K562 (cell line): ENCODE results near the gene TREM2. TPM values are rescaled to one million over a fixed set of nuclear protein-coding genes. Genes with fewer than 3 reads are reported as not detected.

Experiments
- ATAC-seq: fragments of 200-7000 bp; cut with Tn5 transposase; 3 replicates; pipeline ENCODE4 v1.9.1; 2020; ENCODE audit warnings: moderate library complexity
- BruUV-seq: library from RNA; stranded (reverse); fragments of 400-500 nt; replicated peaks from 2 replicates; lab custom pipeline; 2021; lab: Mats Ljungman, UMichigan
- CTCF ChIA-PET: fragments of 300-600 bp; formaldehyde crosslinking; extraction: SDS; loops from one replicate; lab custom pipeline; 2021; ENCODE audit warnings: low intra/inter-chr PET ratio; lab: Yijun Ruan, JAX
- POLR2A ChIA-PET: fragments of 300-600, 350-650 bp; sonication (Branson Sonifier 250); formaldehyde crosslinking; extraction: SDS; loops from one replicate; lab custom pipeline; 2021; ENCODE audit warnings: antibody characterized with exemption, inconsistent platforms; lab: Yijun Ruan, JAX
- DNase-seq, 4 experiments: peaks; one replicate each; pipeline versions ENCODE4 v3.0.0 to v3.0.0-alpha.2; 2011 to 2018; ENCODE audit warnings: low spot score in 3 of 4, mixed read lengths in 3 of 4; ENCODE audit errors: extremely low read depth in 1 of 4
- FAIRE-seq: peaks from 2 replicates; lab custom pipeline; 2011; peaks lifted over from hg19 to GRCh38; lab: Jason Lieb, UNC
- H2AFZ ChIP-seq: 2 replicates; pipeline ENCODE4 v1.6.0; 2011; ENCODE audit warnings: low read depth, low read length, control low read depth, inconsistent platforms
- H3K27ac ChIP-seq: fragments of 200-600 bp; 3 replicates; pipeline ENCODE4 v1.8.0; 2011; ENCODE audit warnings: low read depth, mild to moderate bottlenecking, control low read depth, inconsistent platforms, low read length, moderate library complexity, mixed read lengths; ENCODE audit errors: extremely low read depth
- H3K27me3 ChIP-seq, 2 experiments: fragments of 300-600 bp in 1 of 2; 2 replicates in 1 of 2; 3 replicates in 1 of 2; pipeline versions ENCODE4 v1.6.0 to v1.8.0; 2011; ENCODE audit warnings: inconsistent platforms in 2 of 2, low read length in 2 of 2, mild to moderate bottlenecking in 1 of 2, mixed read lengths in 1 of 2, moderate library complexity in 1 of 2; ENCODE audit not compliant: control insufficient read depth in 2 of 2, insufficient read depth in 2 of 2
- H3K36me3 ChIP-seq: fragments of 300-600 bp; 3 replicates; pipeline ENCODE4 v1.8.0; 2011; ENCODE audit warnings: mild to moderate bottlenecking, low read length, inconsistent platforms; ENCODE audit not compliant: control insufficient read depth, insufficient read depth
- H3K4me1 ChIP-seq, 2 experiments: fragments of 200-600 bp in 1 of 2; replicated peaks in 1 of 2; 2 replicates in 1 of 2; 3 replicates in 1 of 2; pipeline versions ENCODE4 v1.5.1 to v1.8.0; 2011; ENCODE audit warnings: inconsistent platforms in 2 of 2, low read length in 2 of 2, mild to moderate bottlenecking in 1 of 2, mixed read lengths in 1 of 2, moderate library complexity in 1 of 2; ENCODE audit not compliant: control insufficient read depth in 2 of 2, insufficient read depth in 2 of 2
- H3K4me2 ChIP-seq: 2 replicates; pipeline ENCODE4 v1.6.1; 2011; ENCODE audit warnings: low read length, control low read depth, inconsistent platforms, mixed read lengths; ENCODE audit not compliant: insufficient read depth
- H3K4me3 ChIP-seq: fragments of 200-600 bp; sonication (generic), shearing (Covaris generic); 2 replicates; pipeline ENCODE4 v1.5.1; 2016; ENCODE audit warnings: control low read depth, inconsistent platforms
- H3K79me2 ChIP-seq: fragments of 200-600 bp; 3 replicates; pipeline ENCODE4 v1.8.0; 2011; ENCODE audit warnings: low read length, inconsistent platforms; ENCODE audit not compliant: control insufficient read depth, insufficient read depth
- H3K9ac ChIP-seq, 2 experiments: 2 replicates each; pipeline versions ENCODE4 v1.6.0 to v1.6.1; 2011; ENCODE audit warnings: low read depth in 2 of 2, low read length in 2 of 2, control low read depth in 1 of 2, inconsistent platforms in 1 of 2, mild to moderate bottlenecking in 1 of 2, mixed read lengths in 1 of 2; ENCODE audit not compliant: insufficient read depth in 1 of 2
- H3K9me1 ChIP-seq: one replicate; pipeline ENCODE4 v1.6.0; 2011; ENCODE audit warnings: inconsistent platforms, mild to moderate bottlenecking, low read length, moderate library complexity; ENCODE audit not compliant: control insufficient read depth, insufficient read depth
- H3K9me3 ChIP-seq: replicated peaks from 2 replicates; pipeline ENCODE4 v1.5.1; 2011; ENCODE audit warnings: low read depth, low read length, inconsistent platforms; ENCODE audit not compliant: control insufficient read depth, insufficient read depth
- H4K20me1 ChIP-seq: replicated peaks from 2 replicates; pipeline ENCODE4 v1.6.1; 2011; ENCODE audit warnings: low read length, inconsistent platforms, mixed read lengths; ENCODE audit not compliant: control insufficient read depth, insufficient read depth
- E4F1 ChIP-seq: fragments of 250-450 bp; sonication (Bioruptor Pico); IDR thresholded peaks from 2 replicates; pipeline ENCODE4 v1.5.0; 2021; ENCODE audit warnings: mild to moderate bottlenecking, borderline replicate concordance
- KAT7 ChIP-seq: sonication (generic); formaldehyde crosslinking; IDR thresholded peaks from 2 replicates; pipeline ENCODE4 v1.8.0; 2022; ENCODE audit warnings: missing genetic modification reagents, mild to moderate bottlenecking, borderline replicate concordance
- KHSRP ChIP-seq: fragments of 450-650 bp; IDR thresholded peaks from 2 replicates; pipeline ENCODE4 v1.6.1; 2017
- MLLT1 ChIP-seq, 2 experiments: fragments of 450-650 bp; IDR thresholded peaks; 2 replicates each; pipeline ENCODE4 v1.6.1; 2016
- PCBP2 ChIP-seq: fragments of 200-400 bp; formaldehyde crosslinking; IDR thresholded peaks from 2 replicates; pipeline ENCODE4 v1.6.1; 2018; ENCODE audit warnings: low read length, low read depth, mild to moderate bottlenecking, moderate library complexity; ENCODE audit not compliant: poor library complexity, severe bottlenecking
- TARDBP ChIP-seq: fragments of 450-650 bp; IDR thresholded peaks from 2 replicates; pipeline ENCODE4 v1.6.1; 2016
- TFAM ChIP-seq: fragments of 250-450 bp; sonication (Bioruptor Pico); conservative IDR thresholded peaks from 2 replicates; pipeline ENCODE4 v1.5.0; 2021; ENCODE audit warnings: mild to moderate bottlenecking, moderate library complexity
- ZBTB34 ChIP-seq: fragments of 250-450 bp; sonication (Bioruptor Pico); IDR thresholded peaks from 2 replicates; pipeline ENCODE4 v1.8.0; 2021; ENCODE audit warnings: mild to moderate bottlenecking, moderate library complexity
- ZNF277 ChIP-seq: fragments of 250-450 bp; sonication (Bioruptor Pico); IDR thresholded peaks from 2 replicates; pipeline ENCODE4 v1.8.0; 2022; ENCODE audit warnings: inconsistent platforms, mild to moderate bottlenecking, moderate library complexity, borderline replicate concordance
- ZNF398 ChIP-seq: fragments of 250-450 bp; sonication (Bioruptor Pico); IDR thresholded peaks from 2 replicates; pipeline ENCODE4 v1.8.0; 2021; ENCODE audit warnings: moderate library complexity, mild to moderate bottlenecking, inconsistent platforms
- ZNF561 ChIP-seq: fragments of 450-650 bp; formaldehyde crosslinking; conservative IDR thresholded peaks from 2 replicates; pipeline ENCODE4 v1.4.0; 2020; ENCODE audit warnings: mild to moderate bottlenecking, moderate library complexity
- ZNF655 ChIP-seq: fragments of 250-450 bp; sonication (Bioruptor Pico); IDR thresholded peaks from 2 replicates; pipeline ENCODE4 v1.5.0; 2021
- WGBS: fragments of 100-300 bp; shearing (Covaris generic); methylation state at CpG from one replicate; pipeline ENCODE4 v1.1.6; 2016; ENCODE audit warnings: low coverage, mixed read lengths; ENCODE audit not compliant: insufficient coverage; ENCODE audit errors: missing lambda C conversion rate; 5-methylcytosine and 5-hydroxymethylcytosine counted together
- in situ Hi-C: fragments of 300-500 bp; cut with MboI; formaldehyde crosslinking; loops from 4 replicates; pipeline ENCODE4 v1.15.0; 2018; ENCODE audit warnings: inconsistent platforms, mixed read lengths
- intact Hi-C: fragments of 100-400 bp; cut with micrococcal nuclease; formaldehyde crosslinking; loops from 2 replicates; pipeline ENCODE4 v1.14.2; 2022
- polyA plus RNA-seq, 8 experiments: library from polyadenylated mRNA; depleted of rRNA in 4 of 8; stranded (reverse) in 5 of 8; unstranded in 3 of 8; fragments of >200 nt; fragmentation: Nextera tagmentation in 2 of 8; fragmentation: Illumina TruSeq in 1 of 8; extraction: Ambion mirVana in 2 of 8; extraction: Trizol in 1 of 8; gene quantifications; 2 replicates each; pipeline versions ENCODE4 v1.2.1 to v1.2.3, GENCODE V29; 2011 to 2014; ENCODE audit warnings: inconsistent platforms in 1 of 8, missing spikeins in 1 of 8
- total RNA-seq, 7 experiments: library from RNA; depleted of rRNA in 6 of 7; stranded (reverse); fragments of >200 nt in 6 of 7; fragmentation: Illumina TruSeq in 2 of 7; extraction: Trizol in 2 of 7; gene quantifications; 2 replicates each; pipeline versions ENCODE4 v1.2.1 to v1.2.3, GENCODE V29; 2011 to 2021; ENCODE audit warnings: low replicate concordance in 1 of 7

Gene TREM2
- total and polyA plus RNA-seq, 9 of the 15 experiments (the other 6 are each of a cell fraction or from before 2014, with no cell fraction given) = not detected

- DNase-seq (no peak), FAIRE-seq (no peak), ATAC-seq (no peak)
- no peak overlapping the region for H3K4me2 ChIP-seq
- H3K4me3 ChIP-seq = no peak overlapping the region
- no peaks in the 10 kb centered on the region for H3K79me2 ChIP-seq
- CTCF ChIA-PET = no interaction called here
- 0% methylated on average over 1 of the region's 1 CpG for WGBS
- H3K27ac ChIP-seq = no peak overlapping the region
- no peaks in the 10 kb centered on the region for H3K9me3 ChIP-seq
- peaks cover 4% of the 10 kb centered on the region; the same call in 1 of the 2 replicates for H4K20me1 ChIP-seq
- H2AFZ ChIP-seq = no peak overlapping the region
- intact Hi-C loops (no loop called here), in situ Hi-C loops (no loop called here)
- H3K9ac ChIP-seq = no peak overlapping the region
- no peaks in the 10 kb centered on the region for H3K9me1 ChIP-seq
- no TSS peak for BruUV-seq
- H3K4me1 ChIP-seq = no peaks in the 10 kb centered on the region
- H3K36me3 ChIP-seq = no peaks in the 10 kb centered on the region
- peaks cover 0 to 28% of the 10 kb centered on the region in 2 experiments; a peak in 3 of 5 replicates for H3K27me3 ChIP-seq
- POLR2A ChIA-PET = no interaction called here
- TF ChIP-seq ZNF277 (no peak), TFAM (no peak), TARDBP (no peak), ZBTB34 (CRISPR knock-in tag) (no peak), E4F1 (CRISPR knock-in tag) (no peak), KHSRP (no peak), ZNF655 (CRISPR knock-in tag) (no peak), ZNF398 (CRISPR knock-in tag) (no peak), ZNF561 (CRISPR knock-in tag) (no peak), PCBP2 (no peak), MLLT1 (IDR thresholded peaks at IDR 0.05) (no peak), KAT7 (CRISPR knock-in tag) (no peak)
Observed at GRCh38 chr6:41147917-41148316, 15.0 kb downstream of the TREM2 start.
